GM12878 (cell line): ENCODE data around the gene FOXP1.

Experiments
- CBX5 ChIP-seq: sonication (generic); IDR thresholded peaks from 2 replicates; pipeline ENCODE4 v1.6.1; 2016; ENCODE audit warnings: low read depth, moderate library complexity, mild to moderate bottlenecking, inconsistent platforms
- EZH2 ChIP-seq: IDR thresholded peaks from 2 replicates; pipeline ENCODE4 v1.6.1; 2012; ENCODE audit warnings: low read depth, mild to moderate bottlenecking, control low read depth, inconsistent platforms, low read length, borderline replicate concordance; ENCODE audit not compliant: control insufficient read depth
- HDGF ChIP-seq: fragments of 450-650 bp; IDR thresholded peaks from 2 replicates; pipeline ENCODE4 v1.6.1; 2016; ENCODE audit warnings: antibody characterized with exemption
- MXI1 ChIP-seq: fragments of 150-350 bp; IDR thresholded peaks from 2 replicates; pipeline ENCODE4 v1.6.1; 2011; ENCODE audit warnings: low read depth, mild to moderate bottlenecking, inconsistent platforms, low read length, improper control_type of control experiment
- MYC ChIP-seq: IDR thresholded peaks from 2 replicates; pipeline ENCODE4 v1.6.1; 2011; ENCODE audit warnings: mild to moderate bottlenecking, low read length, moderate library complexity, inconsistent platforms; ENCODE audit not compliant: insufficient read depth, insufficient replicate concordance, insufficient read length, severe bottlenecking
- POLR2A ChIP-seq: IDR thresholded peaks from 2 replicates; pipeline ENCODE4 v1.6.1; 2011; ENCODE audit warnings: low read depth, mild to moderate bottlenecking, low read length
- POLR2AphosphoS5 ChIP-seq: IDR thresholded peaks from 2 replicates; pipeline ENCODE4 v1.6.1; 2011; ENCODE audit warnings: mild to moderate bottlenecking, low read length, inconsistent platforms
- ZNF24 ChIP-seq: fragments of 450-650 bp; IDR thresholded peaks from 2 replicates; pipeline ENCODE4 v1.6.1; 2017; ENCODE audit warnings: antibody characterized with exemption, mild to moderate bottlenecking
- TF ChIP-seq, protein P1 (sequence below), 3 experiments: IDR thresholded peaks in 2 of 3; conservative IDR thresholded peaks in 1 of 3; 2 replicates each; pipeline ENCODE4 v1.5.1; 2011; ENCODE audit warnings: low read depth in 3 of 3, low read length in 3 of 3, mild to moderate bottlenecking in 3 of 3, control low read depth in 2 of 3, moderate library complexity in 2 of 3, inconsistent platforms in 1 of 3, mixed read lengths in 1 of 3; ENCODE audit not compliant: control insufficient read depth in 2 of 3, insufficient read depth in 1 of 3; ENCODE audit errors: extremely low read depth in 1 of 3
- TF ChIP-seq, protein P2 (sequence below): fragments of 450-650 bp; IDR thresholded peaks from 2 replicates; pipeline ENCODE4 v1.6.1; 2016; ENCODE audit warnings: mild to moderate bottlenecking
- TF ChIP-seq, protein P3 (sequence below): IDR thresholded peaks from 2 replicates; pipeline ENCODE4 v1.6.1; 2011; ENCODE audit warnings: low read depth, mild to moderate bottlenecking, low read length, moderate library complexity, borderline replicate concordance; ENCODE audit errors: extremely low read depth
- TF ChIP-seq, protein P4 (sequence below): fragments of 450-650 bp; IDR thresholded peaks from 2 replicates; pipeline ENCODE4 v1.6.1; 2017; ENCODE audit warnings: mild to moderate bottlenecking
- TF ChIP-seq, protein P5 (sequence below): fragments of 450-650 bp; IDR thresholded peaks from 2 replicates; pipeline ENCODE4 v1.6.1; 2017; ENCODE audit warnings: antibody characterized with exemption, mild to moderate bottlenecking, moderate library complexity

DNA sequence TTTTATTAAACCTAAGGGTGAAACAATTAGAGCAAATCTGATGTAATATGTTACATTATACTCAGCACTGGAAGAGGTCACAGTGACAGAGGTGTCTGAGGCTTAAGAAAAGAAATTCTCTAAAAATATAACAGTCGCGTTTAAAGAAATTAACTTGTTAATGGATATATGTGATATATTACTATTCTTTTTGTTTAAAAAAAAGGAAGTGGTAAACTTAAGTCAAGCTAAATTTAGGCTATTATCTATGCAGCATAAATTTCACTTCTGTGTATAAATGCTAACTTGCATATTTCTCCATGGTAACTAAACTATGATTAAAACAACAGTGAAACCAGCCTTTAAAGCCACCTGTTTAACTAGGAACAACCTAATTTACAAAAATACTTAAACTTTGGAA is 191.3 kb downstream of the FOXP1 start:
- TF ChIP-seq EZH2 = no peak
- 0 out of 2 replicates have a peak, but pooled peaks have one; percentile 20 for TF ChIP-seq ZNF24
- no peak for TF ChIP-seq POLR2AphosphoS5
- no peak for TF ChIP-seq CBX5
- TF ChIP-seq, protein P1, sequence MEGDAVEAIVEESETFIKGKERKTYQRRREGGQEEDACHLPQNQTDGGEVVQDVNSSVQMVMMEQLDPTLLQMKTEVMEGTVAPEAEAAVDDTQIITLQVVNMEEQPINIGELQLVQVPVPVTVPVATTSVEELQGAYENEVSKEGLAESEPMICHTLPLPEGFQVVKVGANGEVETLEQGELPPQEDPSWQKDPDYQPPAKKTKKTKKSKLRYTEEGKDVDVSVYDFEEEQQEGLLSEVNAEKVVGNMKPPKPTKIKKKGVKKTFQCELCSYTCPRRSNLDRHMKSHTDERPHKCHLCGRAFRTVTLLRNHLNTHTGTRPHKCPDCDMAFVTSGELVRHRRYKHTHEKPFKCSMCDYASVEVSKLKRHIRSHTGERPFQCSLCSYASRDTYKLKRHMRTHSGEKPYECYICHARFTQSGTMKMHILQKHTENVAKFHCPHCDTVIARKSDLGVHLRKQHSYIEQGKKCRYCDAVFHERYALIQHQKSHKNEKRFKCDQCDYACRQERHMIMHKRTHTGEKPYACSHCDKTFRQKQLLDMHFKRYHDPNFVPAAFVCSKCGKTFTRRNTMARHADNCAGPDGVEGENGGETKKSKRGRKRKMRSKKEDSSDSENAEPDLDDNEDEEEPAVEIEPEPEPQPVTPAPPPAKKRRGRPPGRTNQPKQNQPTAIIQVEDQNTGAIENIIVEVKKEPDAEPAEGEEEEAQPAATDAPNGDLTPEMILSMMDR (IDR thresholded peaks at IDR 0.05 in 2 of 3, conservative IDR thresholded peaks at IDR 0.05 in 1 of 3; ENCODE audit: control insufficient read depth in 2 of 3, extremely low read depth in 1 of 3, insufficient read depth in 1 of 3, low read depth in 3 of 3, low read length in 3 of 3) = no peak
- no peak for TF ChIP-seq POLR2A
- TF ChIP-seq, protein P2, sequence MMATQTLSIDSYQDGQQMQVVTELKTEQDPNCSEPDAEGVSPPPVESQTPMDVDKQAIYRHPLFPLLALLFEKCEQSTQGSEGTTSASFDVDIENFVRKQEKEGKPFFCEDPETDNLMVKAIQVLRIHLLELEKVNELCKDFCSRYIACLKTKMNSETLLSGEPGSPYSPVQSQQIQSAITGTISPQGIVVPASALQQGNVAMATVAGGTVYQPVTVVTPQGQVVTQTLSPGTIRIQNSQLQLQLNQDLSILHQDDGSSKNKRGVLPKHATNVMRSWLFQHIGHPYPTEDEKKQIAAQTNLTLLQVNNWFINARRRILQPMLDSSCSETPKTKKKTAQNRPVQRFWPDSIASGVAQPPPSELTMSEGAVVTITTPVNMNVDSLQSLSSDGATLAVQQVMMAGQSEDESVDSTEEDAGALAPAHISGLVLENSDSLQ = no peak
- TF ChIP-seq MXI1 = no peak; the same call in 1 of the 2 replicates
- TF ChIP-seq, protein P3, sequence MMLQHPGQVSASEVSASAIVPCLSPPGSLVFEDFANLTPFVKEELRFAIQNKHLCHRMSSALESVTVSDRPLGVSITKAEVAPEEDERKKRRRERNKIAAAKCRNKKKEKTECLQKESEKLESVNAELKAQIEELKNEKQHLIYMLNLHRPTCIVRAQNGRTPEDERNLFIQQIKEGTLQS = no peak
- no peak for TF ChIP-seq MYC
- TF ChIP-seq, protein P4, sequence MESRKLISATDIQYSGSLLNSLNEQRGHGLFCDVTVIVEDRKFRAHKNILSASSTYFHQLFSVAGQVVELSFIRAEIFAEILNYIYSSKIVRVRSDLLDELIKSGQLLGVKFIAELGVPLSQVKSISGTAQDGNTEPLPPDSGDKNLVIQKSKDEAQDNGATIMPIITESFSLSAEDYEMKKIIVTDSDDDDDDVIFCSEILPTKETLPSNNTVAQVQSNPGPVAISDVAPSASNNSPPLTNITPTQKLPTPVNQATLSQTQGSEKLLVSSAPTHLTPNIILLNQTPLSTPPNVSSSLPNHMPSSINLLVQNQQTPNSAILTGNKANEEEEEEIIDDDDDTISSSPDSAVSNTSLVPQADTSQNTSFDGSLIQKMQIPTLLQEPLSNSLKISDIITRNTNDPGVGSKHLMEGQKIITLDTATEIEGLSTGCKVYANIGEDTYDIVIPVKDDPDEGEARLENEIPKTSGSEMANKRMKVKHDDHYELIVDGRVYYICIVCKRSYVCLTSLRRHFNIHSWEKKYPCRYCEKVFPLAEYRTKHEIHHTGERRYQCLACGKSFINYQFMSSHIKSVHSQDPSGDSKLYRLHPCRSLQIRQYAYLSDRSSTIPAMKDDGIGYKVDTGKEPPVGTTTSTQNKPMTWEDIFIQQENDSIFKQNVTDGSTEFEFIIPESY = no peak
- TF ChIP-seq, protein P5, sequence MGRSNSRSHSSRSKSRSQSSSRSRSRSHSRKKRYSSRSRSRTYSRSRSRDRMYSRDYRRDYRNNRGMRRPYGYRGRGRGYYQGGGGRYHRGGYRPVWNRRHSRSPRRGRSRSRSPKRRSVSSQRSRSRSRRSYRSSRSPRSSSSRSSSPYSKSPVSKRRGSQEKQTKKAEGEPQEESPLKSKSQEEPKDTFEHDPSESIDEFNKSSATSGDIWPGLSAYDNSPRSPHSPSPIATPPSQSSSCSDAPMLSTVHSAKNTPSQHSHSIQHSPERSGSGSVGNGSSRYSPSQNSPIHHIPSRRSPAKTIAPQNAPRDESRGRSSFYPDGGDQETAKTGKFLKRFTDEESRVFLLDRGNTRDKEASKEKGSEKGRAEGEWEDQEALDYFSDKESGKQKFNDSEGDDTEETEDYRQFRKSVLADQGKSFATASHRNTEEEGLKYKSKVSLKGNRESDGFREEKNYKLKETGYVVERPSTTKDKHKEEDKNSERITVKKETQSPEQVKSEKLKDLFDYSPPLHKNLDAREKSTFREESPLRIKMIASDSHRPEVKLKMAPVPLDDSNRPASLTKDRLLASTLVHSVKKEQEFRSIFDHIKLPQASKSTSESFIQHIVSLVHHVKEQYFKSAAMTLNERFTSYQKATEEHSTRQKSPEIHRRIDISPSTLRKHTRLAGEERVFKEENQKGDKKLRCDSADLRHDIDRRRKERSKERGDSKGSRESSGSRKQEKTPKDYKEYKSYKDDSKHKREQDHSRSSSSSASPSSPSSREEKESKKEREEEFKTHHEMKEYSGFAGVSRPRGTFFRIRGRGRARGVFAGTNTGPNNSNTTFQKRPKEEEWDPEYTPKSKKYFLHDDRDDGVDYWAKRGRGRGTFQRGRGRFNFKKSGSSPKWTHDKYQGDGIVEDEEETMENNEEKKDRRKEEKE = no peak
- no peak for TF ChIP-seq HDGF
